ENCODE measurements around the gene B4GALT3. TPM values are rescaled to one million over a fixed set of nuclear protein-coding genes. Genes with fewer than 3 reads are reported as not detected.

B4GALT3 gene
- total RNA-seq, 1 experiment from 2014 or later = 39.6 TPM

DNA sequence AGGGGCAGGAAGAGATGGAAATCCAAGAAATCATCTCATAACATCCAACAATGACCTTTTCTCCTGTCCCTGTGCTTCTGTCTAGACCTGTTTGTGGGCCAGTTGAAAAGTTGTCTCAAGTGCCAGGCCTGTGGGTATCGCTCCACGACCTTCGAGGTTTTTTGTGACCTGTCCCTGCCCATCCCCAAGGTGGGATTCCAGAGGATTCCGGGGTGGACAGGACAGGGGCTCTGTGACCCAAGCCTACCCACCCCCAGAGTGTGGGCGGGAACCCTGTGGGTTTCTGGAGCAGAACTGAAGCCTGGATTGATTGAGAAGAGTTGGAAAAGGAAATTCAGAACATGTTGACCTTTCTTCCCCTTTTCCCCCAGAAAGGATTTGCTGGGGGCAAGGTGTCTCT is 13.5 kb downstream of the B4GALT3 start:
- POLR2A ChIA-PET = interaction anchor here (0.6 kb wide), 1 partner anchor 17 kb away, joined by 3 read pairs; no protein-coding TSS in a partner anchor

DNA sequence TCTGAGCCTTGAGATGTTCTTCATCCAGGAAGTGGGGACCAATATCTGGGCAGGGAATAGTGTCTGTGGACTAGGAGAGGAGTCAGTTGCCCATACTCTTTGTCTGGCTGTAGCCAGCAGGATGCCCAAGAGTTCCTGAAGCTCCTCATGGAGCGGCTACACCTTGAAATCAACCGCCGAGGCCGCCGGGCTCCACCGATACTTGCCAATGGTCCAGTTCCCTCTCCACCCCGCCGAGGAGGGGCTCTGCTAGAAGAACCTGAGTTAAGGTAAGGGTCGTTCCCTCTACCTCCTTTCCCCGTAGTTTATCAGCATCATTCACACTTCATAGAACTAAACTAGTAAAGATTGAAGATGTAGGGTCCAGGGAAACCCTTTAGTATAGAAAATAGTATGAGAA is 14.5 kb downstream of the B4GALT3 start:
- H3K27ac Mint-ChIP-seq (ENCODE audit: unreplicated experiment) = no peak overlapping the region
- Histone ChIP-seq H3K27me3 (replicated peaks; ENCODE audit: control insufficient read depth, insufficient read depth, low read length) (no peaks in the 10 kb centered on the region), H3K4me3 (ENCODE audit: low read depth, low read length) (no peak overlapping the region), H3K4me1 (peaks cover 13% of the 10 kb centered on the region), H3K9me3 (no peaks in the 10 kb centered on the region), H3K36me3 (ENCODE audit: control insufficient read depth, insufficient read depth, low read length) (peaks cover 3% of the 10 kb centered on the region)
- BruUV-seq (replicated peaks) = no TSS peak
- H3K4me1 Mint-ChIP-seq (ENCODE audit: low read depth, unreplicated experiment) = no peaks in the 10 kb centered on the region
- H3K9me3 Mint-ChIP-seq (ENCODE audit: unreplicated experiment) = no peaks in the 10 kb centered on the region
- ChIA-PET CTCF (no interaction called here), POLR2A (no interaction called here)
- TF ChIP-seq, protein P1, sequence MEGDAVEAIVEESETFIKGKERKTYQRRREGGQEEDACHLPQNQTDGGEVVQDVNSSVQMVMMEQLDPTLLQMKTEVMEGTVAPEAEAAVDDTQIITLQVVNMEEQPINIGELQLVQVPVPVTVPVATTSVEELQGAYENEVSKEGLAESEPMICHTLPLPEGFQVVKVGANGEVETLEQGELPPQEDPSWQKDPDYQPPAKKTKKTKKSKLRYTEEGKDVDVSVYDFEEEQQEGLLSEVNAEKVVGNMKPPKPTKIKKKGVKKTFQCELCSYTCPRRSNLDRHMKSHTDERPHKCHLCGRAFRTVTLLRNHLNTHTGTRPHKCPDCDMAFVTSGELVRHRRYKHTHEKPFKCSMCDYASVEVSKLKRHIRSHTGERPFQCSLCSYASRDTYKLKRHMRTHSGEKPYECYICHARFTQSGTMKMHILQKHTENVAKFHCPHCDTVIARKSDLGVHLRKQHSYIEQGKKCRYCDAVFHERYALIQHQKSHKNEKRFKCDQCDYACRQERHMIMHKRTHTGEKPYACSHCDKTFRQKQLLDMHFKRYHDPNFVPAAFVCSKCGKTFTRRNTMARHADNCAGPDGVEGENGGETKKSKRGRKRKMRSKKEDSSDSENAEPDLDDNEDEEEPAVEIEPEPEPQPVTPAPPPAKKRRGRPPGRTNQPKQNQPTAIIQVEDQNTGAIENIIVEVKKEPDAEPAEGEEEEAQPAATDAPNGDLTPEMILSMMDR (IDR thresholded peaks at IDR 0.05; ENCODE audit: insufficient read depth in 1 of 2, low read depth in 1 of 2, low read length in 1 of 2, severe bottlenecking in 1 of 2, unreplicated experiment in 1 of 2) = no peak
- DNase-seq = no peak
- no peak overlapping the region for H3K4me3 Mint-ChIP-seq (ENCODE audit: unreplicated experiment)
- peaks cover 23% of the 10 kb centered on the region for H3K36me3 Mint-ChIP-seq (ENCODE audit: insufficient read depth, unreplicated experiment)
- H3K27me3 Mint-ChIP-seq (ENCODE audit: insufficient read depth, unreplicated experiment) = no peaks in the 10 kb centered on the region
- intact Hi-C loops (cut with micrococcal nuclease; ENCODE audit: unreplicated experiment) = no loop called here

More for the DNA sequence above, 13.5 kb downstream of the B4GALT3 start:
- CTCF ChIA-PET = no interaction called here
- TF ChIP-seq, protein P1 (IDR thresholded peaks at IDR 0.05; ENCODE audit: insufficient read depth in 1 of 2, low read depth in 1 of 2, low read length in 1 of 2, severe bottlenecking in 1 of 2, unreplicated experiment in 1 of 2) = no peak
- no peaks in the 10 kb centered on the region for H3K9me3 Mint-ChIP-seq (ENCODE audit: unreplicated experiment)
- Histone ChIP-seq H3K36me3 (ENCODE audit: control insufficient read depth, insufficient read depth, low read length) (peaks cover 3% of the 10 kb centered on the region), H3K27me3 (replicated peaks; ENCODE audit: control insufficient read depth, insufficient read depth, low read length) (no peaks in the 10 kb centered on the region), H3K9me3 (no peaks in the 10 kb centered on the region), H3K4me1 (peaks cover 11% of the 10 kb centered on the region), H3K4me3 (ENCODE audit: low read depth, low read length) (no peak overlapping the region)
- H3K27ac Mint-ChIP-seq (ENCODE audit: unreplicated experiment) = no peak overlapping the region
- no peak overlapping the region for H3K4me3 Mint-ChIP-seq (ENCODE audit: unreplicated experiment)
- DNase-seq = no peak
- intact Hi-C loops (cut with micrococcal nuclease; ENCODE audit: unreplicated experiment) = no loop called here
- BruUV-seq (replicated peaks) = no TSS peak
- no peaks in the 10 kb centered on the region for H3K27me3 Mint-ChIP-seq (ENCODE audit: insufficient read depth, unreplicated experiment)
- H3K36me3 Mint-ChIP-seq (ENCODE audit: insufficient read depth, unreplicated experiment) = peaks cover 28% of the 10 kb centered on the region
- H3K4me1 Mint-ChIP-seq (ENCODE audit: low read depth, unreplicated experiment) = no peaks in the 10 kb centered on the region

DNA sequence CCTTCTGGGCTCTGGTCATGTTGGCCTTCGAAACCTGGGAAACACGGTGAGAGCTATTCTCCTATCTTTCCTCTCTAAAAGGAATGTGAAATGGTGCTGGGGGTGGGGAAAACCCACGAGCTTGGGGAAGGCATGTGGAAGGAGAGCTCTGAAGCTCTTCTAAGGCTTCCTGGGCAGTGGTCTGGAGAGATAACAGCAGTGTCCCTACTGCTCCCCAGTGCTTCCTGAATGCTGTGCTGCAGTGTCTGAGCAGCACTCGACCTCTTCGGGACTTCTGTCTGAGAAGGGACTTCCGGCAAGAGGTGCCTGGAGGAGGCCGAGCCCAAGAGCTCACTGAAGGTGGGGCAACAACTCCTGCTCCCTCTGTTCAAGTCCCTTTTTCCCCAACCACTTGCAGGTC is 15.3 kb downstream of the B4GALT3 start:
- intact Hi-C loops (cut with micrococcal nuclease; ENCODE audit: unreplicated experiment) = no loop called here
- no peaks in the 10 kb centered on the region for H3K9me3 Mint-ChIP-seq (ENCODE audit: unreplicated experiment)
- DNase-seq = no peak
- Histone ChIP-seq H3K4me3 (ENCODE audit: low read depth, low read length) (no peak overlapping the region), H3K4me1 (peaks cover 11% of the 10 kb centered on the region), H3K27me3 (replicated peaks; ENCODE audit: control insufficient read depth, insufficient read depth, low read length) (no peaks in the 10 kb centered on the region), H3K9me3 (no peaks in the 10 kb centered on the region), H3K36me3 (ENCODE audit: control insufficient read depth, insufficient read depth, low read length) (peaks cover 3% of the 10 kb centered on the region)
- H3K27me3 Mint-ChIP-seq (ENCODE audit: insufficient read depth, unreplicated experiment) = no peaks in the 10 kb centered on the region
- peaks cover 31% of the 10 kb centered on the region for H3K36me3 Mint-ChIP-seq (ENCODE audit: insufficient read depth, unreplicated experiment)
- no peak overlapping the region for H3K27ac Mint-ChIP-seq (ENCODE audit: unreplicated experiment)
- POLR2A ChIA-PET = no interaction called here
- H3K4me3 Mint-ChIP-seq (ENCODE audit: unreplicated experiment) = no peak overlapping the region
- CTCF ChIA-PET = no interaction called here
- TF ChIP-seq, protein P1 (IDR thresholded peaks at IDR 0.05; ENCODE audit: insufficient read depth in 1 of 2, low read depth in 1 of 2, low read length in 1 of 2, severe bottlenecking in 1 of 2, unreplicated experiment in 1 of 2) = no peak
- H3K4me1 Mint-ChIP-seq (ENCODE audit: low read depth, unreplicated experiment) = no peaks in the 10 kb centered on the region
- no TSS peak for BruUV-seq (replicated peaks)

Data from Caco-2 (cell line).